HG02943 (cell line): Measurements from ENCODE around the gene FBXO21.

Experiments used
- ATAC-seq: cut with Tn5 transposase; IDR thresholded peaks from one replicate; pipeline ENCODE4 v1.9.1; 2021; ENCODE audit warnings: mild to moderate bottlenecking, low read depth, moderate library complexity; ENCODE audit not compliant: unreplicated experiment

FBXO21 gene

GRCh38 chr12:117169548-117169947 lies 20.7 kb downstream of the FBXO21 start:
- ATAC-seq, result no peak

DNA sequence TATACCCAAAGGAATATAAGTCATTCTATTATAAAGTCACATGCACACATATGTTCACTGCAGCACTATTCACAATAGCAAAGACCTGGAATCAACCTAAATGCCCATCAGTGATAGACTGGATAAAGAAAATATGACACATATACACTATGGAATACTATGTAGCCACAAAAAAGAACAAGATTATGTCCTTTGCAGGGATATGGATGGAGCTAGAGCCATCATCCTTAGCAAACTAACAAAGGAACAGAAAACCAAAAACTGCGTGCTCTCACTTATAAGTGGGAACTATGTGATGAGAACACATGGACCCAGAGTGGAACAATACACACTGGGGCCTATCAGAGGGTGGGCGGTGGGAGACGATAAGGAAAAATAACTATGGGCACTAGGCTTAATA lies 21.3 kb downstream of the FBXO21 start:
- ATAC-seq, result no peak

DNA sequence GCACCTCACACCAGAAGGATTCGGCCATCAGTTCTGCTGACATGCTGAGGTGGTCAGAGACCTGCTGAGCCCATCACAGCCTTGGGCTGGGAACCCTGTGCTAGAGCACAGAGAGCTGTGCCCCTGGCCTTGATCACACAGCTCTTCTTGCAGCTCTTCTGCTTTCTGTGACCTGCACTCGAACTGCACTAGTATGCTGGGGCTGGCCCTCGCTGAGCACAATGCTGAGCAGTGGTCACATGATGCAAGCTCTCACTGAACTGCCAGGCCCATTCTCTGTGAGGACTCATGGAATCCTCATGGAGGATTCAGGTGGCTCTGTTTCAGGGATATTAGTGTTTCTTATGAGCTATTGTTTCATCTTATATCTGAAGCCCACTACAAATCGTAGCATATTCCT lies 22.5 kb downstream of the FBXO21 start:
- ATAC-seq, result no peak

DNA sequence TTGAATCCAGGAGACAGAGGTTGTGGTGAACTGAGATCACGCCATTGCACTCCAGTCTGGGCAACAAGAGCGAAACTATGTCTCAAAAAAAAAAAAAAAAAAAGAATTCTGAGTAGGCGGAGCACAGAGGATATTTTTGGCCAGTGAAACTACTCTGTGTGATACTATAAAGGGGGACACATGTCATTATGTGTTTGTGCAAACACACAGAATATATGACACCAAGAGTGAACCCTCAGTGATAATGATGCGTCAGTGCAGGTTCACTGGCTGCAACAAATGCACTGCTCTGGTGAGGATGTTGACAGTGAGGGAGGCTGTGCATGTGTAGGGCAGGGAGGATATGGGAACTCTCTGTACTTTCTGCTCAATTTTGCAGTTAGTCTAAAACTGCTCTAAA lies 24.2 kb downstream of the FBXO21 start:
- ATAC-seq, result no peak

- ATAC-seq, result no peak
Measured at GRCh38 chr12:117165342-117165741, 24.9 kb downstream of the FBXO21 start.

DNA sequence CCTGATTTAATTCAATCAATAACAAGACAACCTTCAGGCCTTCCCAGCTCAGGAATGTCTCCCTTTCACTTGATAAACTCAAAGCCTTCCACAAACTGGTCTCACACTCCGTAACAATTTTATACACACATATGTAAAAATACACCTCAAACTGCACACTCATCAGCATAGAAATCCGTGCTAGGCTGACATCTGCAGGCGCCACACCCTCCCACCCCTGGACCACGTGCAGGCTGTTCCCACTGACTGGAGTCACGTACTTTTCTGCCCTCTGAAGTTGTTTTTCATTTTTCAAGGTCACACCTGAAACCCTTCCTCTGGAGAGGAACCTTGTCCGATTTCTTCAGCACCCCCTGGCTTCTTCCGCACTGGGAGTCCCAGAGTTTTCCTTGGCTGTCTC lies 27.6 kb downstream of the FBXO21 start:
- ATAC-seq, result no peak

GRCh38 chr12:117162167-117162539 lies 28.1 kb downstream of the FBXO21 start:
- no peak for ATAC-seq

- no peak for ATAC-seq
Measured at GRCh38 chr12:117161460-117162166, 28.7 kb downstream of the FBXO21 start.

DNA sequence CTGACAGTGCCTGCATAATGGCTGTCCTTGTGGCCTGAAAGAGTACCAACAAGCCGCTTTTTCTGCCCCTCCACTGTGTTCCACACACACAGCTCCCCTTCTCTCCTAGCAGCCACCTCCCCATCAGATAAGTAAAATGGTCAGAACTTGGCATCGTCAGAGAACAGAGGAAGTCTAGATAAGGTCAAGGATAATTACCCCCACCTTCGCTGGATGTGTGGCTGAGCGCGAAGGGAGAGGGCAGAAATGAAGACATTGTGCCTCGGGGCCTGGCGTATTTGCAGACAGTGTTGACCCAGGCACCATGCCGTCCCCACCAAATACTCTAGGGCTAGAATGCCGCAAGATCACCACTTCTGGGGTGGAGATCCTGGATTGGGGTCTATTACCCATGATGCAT lies 30.6 kb downstream of the FBXO21 start:
- no peak for ATAC-seq

GRCh38 chr12:117158911-117159553 lies 31.2 kb downstream of the FBXO21 start:
- no peak for ATAC-seq

GRCh38 chr12:117158096-117158495 lies 32.2 kb downstream of the FBXO21 start:
- no peak for ATAC-seq

DNA sequence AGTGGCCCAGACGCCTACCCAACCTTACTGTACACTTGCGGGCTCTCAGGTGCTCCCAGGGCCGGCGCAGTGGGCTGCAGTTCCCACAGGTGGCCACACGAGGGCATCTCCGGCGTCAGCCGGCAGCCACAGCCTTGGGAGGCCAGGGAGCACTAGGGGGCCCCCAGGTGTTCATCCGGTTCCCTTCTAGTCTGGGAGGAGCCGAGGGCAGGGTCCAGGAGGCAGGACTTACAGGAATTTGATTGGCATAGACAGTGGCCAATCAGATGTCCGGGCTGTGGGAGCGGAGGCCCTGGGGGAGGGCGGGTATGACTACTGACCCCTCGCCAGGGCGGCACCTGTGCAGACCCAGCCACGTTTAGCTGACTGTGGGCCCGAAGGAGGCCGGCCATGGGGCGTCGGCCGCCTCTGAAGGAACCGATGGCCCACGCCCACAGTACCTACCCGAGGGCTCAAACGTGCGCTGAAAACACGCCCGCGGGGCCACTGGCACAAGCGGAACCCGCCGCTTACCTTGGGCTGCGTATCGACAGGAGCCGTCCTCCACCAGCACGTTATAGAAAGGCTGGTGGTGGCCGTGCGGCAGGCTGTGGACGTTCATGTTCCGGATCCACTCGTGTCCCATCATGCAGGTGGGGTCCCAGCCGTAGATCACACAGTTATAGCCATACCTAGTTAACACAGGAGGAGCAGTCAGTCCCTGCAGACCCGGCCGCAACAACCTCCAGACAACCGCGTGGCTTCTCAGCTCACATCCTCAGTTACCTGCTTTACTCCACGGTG lies 34.8 kb downstream of the FBXO21 start:
- peak; percentile 64 for ATAC-seq

- ATAC-seq, result no peak
Measured at GRCh38 chr12:117152793-117153775, 37.2 kb downstream of the FBXO21 start.

DNA sequence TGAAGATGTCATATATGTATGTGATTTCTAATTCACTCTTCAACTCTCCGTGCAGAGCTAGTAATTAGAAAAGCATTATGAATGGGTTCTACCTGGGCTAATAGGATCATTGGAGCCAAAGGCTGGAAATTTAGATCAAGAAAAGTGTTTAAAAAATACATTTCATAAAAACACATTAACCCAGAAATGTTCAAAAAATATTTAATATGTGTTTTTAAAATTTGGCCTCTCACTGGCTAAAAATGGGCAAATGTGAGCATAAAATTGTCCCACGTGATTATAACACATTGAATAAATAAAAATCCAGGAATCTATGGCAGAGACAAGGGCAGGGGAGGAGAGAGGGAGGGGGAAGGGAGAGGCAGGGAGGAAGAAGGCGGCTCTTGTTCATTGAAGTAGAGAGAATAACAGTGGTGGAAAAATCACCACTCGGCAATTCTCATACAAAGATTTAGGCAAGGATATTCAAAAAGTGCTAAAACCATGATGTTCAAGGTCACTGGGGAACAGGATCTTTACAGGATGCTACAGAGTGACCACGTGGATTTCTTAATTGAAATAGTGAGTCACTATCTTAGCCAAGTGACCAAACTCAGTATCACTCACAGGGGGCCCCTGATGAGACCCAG lies 38.8 kb downstream of the FBXO21 start:
- ATAC-seq, result no peak

GRCh38 chr12:117149431-117149830 lies 40.8 kb downstream of the FBXO21 start:
- no peak for ATAC-seq

GRCh38 chr12:117148642-117149041 lies 41.6 kb downstream of the FBXO21 start:
- no peak for ATAC-seq

DNA sequence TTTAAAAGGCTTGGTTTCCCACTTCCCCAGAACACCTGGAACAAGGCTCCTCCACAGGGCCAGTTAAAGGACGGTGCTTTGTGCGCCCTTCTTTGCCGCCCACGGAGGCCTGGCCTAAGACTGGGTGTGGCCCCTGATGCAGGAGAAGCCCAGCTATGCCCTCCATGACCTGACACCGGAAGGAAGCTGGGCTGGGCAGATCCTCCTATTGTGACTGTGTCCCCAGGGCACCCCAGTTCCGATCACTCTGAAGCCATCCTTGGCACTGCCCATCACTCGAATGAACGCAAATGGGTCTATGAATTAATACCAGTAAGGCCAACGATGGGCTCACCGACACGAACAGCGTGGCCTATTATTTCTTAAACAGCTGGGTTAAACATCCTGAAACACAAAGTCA lies 42.6 kb downstream of the FBXO21 start:
- ATAC-seq, result no peak

DNA sequence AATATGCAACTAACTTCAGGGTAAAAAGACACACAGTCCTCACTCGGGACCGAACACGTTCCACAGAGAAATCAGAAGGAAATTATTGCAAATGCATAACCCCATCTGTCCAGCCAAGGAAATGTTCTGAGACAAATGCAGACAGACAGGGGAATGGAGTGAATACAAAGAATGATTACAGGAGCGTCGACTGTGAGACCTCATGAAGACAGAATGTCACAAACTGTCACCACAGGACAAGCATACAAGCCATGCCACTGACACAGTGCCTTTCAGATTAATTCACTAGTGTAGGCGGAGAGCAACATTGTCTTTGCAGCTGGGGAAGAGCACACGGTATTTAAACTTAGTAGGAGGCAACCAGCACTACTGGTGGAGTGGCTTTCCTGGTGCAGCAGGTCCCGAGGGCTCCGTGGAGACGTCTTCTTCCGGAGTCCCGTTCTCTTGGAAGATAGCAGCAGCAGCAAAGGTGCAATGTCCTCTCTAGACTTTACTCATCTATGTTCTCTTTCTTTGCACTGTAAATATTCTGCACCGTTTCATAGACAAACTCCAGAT lies 44.6 kb downstream of the FBXO21 start:
- ATAC-seq, result no peak

GRCh38 chr12:117144599-117144998 lies 45.7 kb downstream of the FBXO21 start:
- no peak for ATAC-seq
